ENCODE measurements around the gene DERL3.

The DERL3 gene

GRCh38 chr22:23847310-23847920 is 8.6 kb upstream of the DERL3 start:
- DNase-seq (ENCODE audit: low spot score) = no peak

DNA sequence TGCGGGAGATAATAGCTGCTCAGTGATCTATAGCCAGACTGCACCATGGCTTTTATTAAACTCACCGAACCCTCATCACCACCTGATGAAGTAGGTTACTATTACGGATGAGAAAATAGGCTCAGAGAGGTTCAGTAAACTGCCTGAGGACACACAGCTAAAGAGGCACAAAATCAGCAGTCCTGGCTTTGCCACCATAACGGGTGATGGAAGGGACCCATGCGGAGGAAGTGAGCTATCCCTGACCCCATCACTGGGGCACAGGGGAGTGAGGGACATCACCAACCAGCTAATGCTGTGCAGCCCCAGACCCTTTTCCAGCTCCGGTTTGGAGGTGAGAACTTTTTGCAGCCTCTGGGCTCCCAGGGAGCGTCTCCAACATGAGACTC is 7.3 kb upstream of the DERL3 start:
- no peak for DNase-seq (ENCODE audit: low spot score)

- DNase-seq (ENCODE audit: low spot score) = no peak
Measured at GRCh38 chr22:23845265-23846080, 6.7 kb upstream of the DERL3 start.

- DNase-seq (ENCODE audit: low spot score) = no peak
Measured at GRCh38 chr22:23844739-23845202, 6.0 kb upstream of the DERL3 start.

DNA sequence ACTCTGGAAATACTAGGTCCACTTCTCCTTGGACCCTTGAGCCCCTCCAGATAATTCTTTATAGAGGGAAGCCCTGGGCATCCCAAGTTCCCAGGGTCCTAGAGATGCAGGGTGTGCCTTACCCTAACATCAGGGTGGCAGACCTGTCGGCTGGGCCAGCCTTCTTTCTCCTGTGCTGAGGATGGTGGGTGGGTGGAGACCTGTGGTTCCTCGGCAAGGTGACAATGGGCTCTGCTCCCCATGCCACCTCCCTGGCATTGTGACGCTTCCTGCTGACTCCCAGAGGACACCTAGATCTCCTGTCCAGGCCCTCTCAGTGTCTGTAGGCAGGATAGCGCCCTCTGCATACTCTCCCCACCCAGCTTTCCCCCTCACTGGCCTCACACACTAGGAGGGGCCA is 3.8 kb upstream of the DERL3 start:
- no peak for DNase-seq (ENCODE audit: low spot score)

DNA sequence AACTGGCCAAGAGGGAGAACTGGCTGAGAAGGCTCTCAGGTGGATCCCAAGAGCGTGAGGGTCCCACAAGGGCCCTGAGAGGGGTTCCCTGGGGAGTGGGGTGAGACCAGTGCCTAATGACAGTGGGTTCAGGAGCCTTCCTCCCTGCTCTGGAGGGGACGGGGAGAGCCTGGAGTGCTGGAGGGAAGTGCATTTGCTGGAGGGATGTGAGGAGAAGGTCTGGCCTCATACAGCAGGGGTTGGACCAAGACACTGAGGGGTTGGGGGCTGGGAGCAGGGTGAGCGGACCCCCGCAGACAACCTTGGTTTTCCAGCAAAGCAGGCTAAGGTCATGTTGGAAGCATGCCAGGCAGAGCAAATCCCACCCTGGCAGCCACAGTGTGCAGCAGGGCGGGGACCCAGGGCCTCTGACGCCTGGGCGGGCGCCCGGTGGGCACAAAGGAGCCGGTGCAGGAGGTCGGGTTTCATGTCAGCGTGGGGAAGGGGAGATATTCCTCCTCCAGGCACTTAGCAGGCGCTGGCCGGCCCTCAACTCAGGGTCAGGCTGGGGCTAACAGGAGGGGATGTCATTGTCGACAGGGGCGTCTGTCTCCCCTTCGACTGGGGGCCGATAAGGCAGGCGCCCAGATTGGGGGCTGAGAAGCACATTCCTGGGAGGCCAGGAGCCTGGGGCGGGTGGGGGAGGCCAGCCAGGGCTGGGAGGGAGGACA is 3.1 kb upstream of the DERL3 start:
- DNase-seq (ENCODE audit: low spot score) = no peak

DNA sequence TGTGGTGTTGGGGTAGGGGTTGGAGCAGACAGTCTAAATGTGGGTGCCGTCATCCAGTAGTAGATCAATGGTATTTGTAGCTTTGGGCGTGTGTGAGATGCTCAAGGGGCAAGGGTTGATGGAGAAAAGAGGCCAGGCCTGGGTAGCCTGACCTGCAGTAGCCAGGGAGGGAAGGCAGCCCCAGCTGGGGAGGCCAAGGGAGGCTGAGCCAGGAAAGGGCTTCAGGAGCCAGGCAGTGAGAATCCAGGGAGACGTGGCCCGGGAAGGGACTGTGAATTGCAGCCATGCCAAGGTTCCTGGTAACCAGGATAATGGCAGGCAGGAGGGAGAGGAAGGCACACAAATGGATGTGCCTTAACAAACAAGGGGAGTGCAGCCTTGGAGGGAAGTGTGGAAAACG is 2.5 kb upstream of the DERL3 start:
- DNase-seq (ENCODE audit: low spot score) = no peak

DNA sequence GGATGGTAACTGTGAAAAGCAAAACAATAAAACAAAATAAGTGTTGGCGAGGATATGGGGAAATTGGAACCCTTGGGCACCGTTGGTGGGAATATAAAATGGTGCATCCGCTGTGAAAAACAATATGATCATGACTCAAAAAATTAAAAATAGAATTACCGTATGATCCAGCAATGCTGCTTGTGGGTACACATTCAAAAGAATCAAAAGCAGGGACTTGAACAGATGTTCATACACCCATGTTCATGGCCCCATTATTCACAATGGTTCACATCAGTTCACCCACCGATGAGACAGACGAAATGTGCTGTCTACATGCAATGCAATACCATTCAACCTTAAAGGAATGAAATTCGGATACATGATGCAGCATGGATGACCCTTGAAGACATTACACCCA is 1.2 kb upstream of the DERL3 start:
- no peak for DNase-seq (ENCODE audit: low spot score)

GRCh38 chr22:23837911-23838680 is 710 bp downstream of the DERL3 start:
- DNase-seq (ENCODE audit: low spot score) = no peak

DNA sequence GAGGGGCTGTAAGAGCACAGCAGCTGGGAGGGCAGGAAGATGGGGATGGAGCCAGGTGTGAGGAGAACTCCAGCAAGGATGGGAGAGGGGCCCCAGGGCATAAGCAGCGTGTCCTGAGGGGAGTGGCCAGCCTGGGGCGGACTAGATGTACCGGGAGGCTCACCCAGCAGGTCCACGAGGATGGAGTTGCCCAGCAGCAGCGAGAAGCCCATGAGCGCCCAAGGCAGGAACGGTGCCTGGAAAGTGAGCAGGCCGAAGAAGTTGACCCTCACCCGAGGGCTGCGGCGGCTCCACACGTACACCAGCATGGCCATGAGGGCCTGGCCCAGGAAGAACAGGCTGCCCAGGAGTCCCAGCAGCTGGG is 1.3 kb downstream of the DERL3 start:
- no peak for DNase-seq (ENCODE audit: low spot score)

DNA sequence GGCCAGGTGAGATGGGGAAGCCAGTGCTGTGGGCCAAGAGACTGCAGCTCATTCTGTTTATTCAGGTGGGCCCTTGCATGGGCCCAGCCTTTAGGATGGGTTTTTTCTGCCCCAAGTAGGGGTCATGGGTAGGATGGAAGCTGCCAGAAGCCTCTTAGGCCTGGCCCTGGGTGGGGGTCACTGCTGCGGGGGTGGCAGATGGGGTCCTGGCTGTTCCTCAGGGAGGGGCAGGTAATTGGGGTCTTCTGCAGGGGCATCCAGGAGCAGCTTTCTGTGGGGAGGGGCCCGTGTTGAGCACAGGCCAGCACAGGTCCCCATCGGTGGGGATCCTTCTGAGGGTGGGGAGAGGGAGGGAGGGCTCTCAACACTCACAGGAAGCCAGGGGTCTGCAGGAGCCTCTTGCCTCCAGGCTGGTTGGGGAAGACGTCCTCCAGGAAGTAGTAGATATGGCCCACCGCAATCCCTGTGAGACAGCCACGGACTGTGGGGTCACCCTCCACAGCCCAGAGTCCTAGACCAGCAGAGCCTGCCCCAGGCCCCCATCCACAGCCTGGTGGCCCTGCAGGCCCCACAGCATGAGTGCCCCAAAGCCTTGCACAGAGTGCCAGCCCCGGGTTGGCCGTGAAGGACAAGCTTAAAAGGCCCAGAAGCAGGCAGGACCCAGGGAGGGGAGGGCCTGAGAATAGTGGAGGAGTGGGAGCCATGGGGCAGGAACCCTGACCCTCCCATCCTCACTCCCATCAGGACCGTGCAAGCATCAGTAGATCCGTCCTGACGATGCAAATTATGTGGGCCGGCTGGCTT is 1.9 kb downstream of the DERL3 start:
- no peak for DNase-seq (ENCODE audit: low spot score)

- DNase-seq (ENCODE audit: low spot score) = no peak
Measured at GRCh38 chr22:23836281-23836680, 2.5 kb downstream of the DERL3 start.

- DNase-seq (ENCODE audit: low spot score) = no peak
Measured at GRCh38 chr22:23835484-23836144, 3.2 kb downstream of the DERL3 start.

DNA sequence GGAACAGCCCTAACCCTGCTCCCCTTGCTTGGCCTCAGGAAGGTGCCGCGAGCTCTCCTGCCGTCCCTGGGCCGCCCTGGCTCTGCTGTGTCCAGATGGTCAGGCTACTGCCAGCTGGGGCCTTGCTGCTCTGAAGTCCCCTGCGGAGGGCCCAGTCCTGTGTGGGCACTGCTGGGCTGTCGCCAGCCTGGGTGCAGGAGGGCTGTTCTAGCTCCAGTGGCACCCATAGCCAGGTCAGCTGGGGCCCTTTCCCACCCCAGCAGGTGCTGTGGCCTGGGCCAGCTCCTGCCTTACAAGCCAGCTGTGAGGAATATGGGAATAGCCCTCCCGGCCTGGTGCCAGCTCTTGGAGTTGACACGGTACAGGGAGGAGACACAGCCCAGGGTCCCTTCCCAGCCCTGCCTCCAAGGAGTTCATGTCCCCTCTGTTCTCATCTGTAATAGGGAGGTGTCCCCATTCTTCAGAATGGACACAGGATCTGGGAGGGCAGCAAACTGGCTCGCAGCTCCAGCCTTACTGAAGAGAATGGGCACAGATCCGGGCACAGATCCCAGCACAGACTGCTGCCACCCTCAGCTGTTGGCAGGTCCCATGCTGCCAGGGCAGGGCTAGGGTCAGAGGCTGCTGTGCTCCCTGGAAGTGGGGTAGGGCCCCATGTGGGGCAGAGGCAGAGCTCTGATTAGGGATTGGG is 3.9 kb downstream of the DERL3 start:
- no peak for DNase-seq (ENCODE audit: low spot score)

DNA sequence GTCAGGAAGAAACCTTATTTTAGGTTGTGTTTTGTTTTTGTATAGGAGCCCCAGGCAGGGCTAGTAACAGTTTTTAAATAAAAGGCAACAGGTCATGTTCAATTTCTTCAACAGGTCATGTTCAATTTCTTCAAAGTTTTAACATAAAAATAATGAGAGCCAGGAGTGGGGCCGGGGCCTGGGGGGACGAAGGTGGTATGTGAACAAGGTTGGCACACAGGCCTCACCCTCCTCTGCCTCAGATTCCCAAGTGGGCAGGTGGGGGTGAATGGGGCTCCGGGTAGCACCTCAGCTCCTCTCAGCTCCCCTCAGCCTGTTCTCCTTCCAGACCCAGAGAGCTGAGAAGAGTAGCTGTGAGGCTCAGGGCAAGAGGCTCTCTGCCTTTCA is 4.4 kb downstream of the DERL3 start:
- DNase-seq (ENCODE audit: low spot score) = no peak

- DNase-seq (ENCODE audit: low spot score) = no peak
Measured at GRCh38 chr22:23833911-23834317, 4.9 kb downstream of the DERL3 start.

DNA sequence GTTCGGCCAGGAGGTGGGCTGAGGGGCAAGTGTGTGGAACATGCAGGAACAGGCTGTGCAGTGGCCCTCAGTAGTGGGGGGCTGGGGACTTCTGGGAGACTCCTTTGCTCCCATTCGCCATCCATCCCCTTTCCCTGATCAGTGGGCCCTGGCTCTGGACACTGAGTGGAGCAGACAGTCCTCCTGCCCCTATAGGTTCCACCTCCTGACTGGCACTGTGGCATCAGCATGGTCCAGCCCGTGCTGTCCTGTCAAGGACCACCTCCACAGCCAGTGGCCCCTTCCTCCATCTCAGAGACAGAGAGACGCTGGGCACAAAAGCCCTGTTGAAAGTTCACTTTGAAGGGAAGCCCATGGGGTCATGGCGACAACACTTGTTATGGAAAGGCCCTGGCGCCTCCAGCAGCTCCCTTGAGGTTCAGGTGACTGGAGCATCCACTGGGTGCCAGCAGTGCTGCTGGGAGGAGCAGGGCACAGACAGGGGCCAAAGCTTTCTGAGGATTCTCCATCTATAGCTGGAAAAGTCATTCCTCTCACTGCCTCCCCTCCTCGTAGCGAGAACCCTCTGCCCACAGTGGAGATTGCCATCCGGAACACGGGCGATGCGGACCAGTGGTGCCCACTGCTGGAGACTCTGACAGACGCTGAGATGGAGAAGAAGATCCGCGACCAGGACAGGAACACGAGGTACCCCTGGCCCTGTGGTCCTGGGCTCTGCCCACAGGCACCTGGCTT is 5.6 kb downstream of the DERL3 start:
- no peak for DNase-seq (ENCODE audit: low spot score)

DNA sequence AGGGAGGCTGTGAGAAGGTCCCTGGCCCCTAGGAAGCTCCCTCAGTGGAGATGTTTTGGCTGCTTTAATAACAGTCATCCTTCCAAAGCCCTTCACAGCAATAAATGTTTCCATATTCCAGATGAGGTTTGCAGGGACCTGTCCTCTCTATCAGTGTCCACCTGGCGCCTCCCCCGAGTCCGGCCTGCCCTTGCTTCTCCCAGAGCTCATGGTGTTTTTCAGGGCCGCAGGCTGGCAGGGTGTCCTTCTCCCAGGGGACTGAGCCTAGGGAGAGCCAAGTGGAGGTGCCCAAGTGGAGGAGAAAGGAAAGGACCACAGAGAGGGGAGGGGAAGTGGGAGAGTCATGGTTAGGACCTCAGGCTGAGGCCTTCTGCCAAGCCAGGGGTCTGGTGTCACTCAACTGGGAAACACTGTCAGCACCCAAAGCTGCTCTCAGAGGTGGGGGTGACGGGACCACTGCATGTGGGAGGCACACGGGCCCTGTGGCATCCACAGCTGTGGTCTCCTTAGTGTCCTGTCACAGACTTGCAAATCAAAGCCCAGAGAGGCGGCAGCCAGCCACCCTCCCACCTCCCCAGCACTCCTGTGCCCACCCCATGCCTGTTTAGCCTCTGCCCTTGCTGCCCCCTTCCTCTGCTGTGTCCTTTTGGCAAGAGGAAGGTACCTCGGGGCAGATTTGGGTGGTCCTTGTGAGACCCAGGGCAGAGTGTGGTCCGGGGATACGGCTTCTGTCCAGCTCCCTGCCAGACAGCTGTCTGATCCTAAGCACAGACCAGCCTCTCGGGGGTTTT is 6.4 kb downstream of the DERL3 start:
- no peak for DNase-seq (ENCODE audit: low spot score)

DNA sequence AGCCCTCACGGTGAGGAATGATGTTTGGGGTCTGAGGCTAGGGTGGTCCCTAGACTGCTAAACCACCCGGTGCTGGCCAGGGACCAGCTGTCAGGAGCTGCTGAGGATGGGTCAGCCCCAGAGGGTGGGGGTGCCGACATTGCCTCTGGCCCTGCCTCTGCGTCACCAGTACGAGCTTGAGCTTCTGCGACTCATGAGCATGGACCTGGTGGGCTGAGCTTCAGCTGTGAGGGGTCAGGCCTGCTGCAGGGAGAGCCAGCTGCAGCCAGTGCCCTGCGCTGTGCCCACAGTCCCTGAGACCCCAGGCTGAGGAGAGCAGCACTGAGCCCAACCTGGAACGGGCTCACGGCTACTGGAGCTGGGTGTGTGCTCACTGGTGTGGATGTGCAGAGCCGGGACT is 7.0 kb downstream of the DERL3 start:
- no peak for DNase-seq (ENCODE audit: low spot score)
